Body of pancreas (tissue), 4 donors: ENCODE data around the gene SLC35D1.

Experiments
- POLR2A ChIP-seq, 3 donors: fragments of 450-650 bp; IDR thresholded peaks; one replicate each; pipeline ENCODE4 v1.6.1; 2016; ENCODE audit warnings: antibody characterized with exemption in 3 of 3, mild to moderate bottlenecking in 2 of 3
- TF ChIP-seq, protein P1 (sequence below), 7 experiments: fragments of 450-650 bp in 4 of 7; fragments of 200-600 bp in 3 of 7; sonication (generic) in 3 of 7; IDR thresholded peaks; one replicate each; pipeline ENCODE4 v1.5.1; 2016 to 2019; ENCODE audit warnings: antibody characterized with exemption in 7 of 7

DNA sequence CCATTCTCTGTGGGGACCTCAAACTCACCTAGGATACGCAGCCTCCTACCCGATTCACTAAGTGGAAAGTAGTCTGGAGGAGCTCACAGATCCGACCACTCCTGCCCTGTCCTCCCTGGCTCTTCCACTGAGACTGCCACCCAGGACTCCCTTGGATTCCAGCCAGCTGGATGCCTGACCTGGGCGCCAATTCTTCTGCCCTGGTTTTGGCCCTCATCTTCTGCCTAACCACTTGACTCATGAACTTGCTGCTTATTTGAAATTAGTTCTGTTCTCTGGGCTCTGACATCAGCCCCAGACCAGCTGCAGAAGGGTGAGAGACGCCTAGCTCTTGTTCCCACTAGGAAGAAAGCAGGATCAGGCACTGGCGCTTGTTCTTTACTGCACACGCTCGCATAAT is 48.9 kb downstream of the SLC35D1 start:
- TF ChIP-seq POLR2A (IDR thresholded peaks at IDR 0.05) = no peak
- TF ChIP-seq, protein P1, sequence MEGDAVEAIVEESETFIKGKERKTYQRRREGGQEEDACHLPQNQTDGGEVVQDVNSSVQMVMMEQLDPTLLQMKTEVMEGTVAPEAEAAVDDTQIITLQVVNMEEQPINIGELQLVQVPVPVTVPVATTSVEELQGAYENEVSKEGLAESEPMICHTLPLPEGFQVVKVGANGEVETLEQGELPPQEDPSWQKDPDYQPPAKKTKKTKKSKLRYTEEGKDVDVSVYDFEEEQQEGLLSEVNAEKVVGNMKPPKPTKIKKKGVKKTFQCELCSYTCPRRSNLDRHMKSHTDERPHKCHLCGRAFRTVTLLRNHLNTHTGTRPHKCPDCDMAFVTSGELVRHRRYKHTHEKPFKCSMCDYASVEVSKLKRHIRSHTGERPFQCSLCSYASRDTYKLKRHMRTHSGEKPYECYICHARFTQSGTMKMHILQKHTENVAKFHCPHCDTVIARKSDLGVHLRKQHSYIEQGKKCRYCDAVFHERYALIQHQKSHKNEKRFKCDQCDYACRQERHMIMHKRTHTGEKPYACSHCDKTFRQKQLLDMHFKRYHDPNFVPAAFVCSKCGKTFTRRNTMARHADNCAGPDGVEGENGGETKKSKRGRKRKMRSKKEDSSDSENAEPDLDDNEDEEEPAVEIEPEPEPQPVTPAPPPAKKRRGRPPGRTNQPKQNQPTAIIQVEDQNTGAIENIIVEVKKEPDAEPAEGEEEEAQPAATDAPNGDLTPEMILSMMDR (IDR thresholded peaks at IDR 0.05) = no peak
